ENCODE results near the gene LDB2.

The LDB2 gene

DNA sequence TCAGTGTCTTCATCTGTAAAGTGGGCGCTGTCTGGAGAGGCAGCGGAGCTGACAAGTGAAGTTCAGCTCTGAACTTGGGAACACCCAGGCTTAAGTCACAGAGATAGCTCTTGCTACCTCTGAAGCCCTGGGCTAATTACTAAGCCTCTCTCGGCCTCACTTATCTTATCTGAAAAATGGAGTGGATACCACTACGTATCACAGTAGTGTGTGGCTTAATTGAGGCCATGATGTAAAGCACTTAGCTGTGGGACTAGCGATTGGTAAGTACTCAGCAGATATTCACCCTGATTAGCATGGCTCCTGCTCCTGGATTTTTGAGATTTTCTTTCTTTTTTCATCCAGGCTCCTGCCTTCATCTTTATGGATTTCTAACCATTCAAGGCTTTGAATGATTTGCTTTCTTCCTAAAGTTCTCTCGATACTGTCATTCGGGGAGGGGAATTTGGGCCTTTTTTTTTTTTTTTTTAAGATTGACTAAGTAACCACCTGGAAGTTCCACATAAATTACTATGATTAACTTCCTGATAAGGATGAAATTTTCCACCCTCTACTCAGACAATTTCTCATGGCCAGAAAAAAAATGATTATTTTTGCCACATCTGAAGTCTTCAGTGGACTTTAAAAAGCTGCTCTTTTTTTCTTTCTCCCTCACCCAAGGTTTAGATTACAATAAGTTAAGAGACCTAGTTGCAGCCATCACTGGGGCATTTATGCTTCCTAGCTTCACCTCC, 17.1 kb downstream of the LDB2 start:
- TF ChIP-seq ZBTB7A (IDR thresholded peaks at IDR 0.05; ENCODE audit: low read depth) = no peak
- TF ChIP-seq, protein P1, sequence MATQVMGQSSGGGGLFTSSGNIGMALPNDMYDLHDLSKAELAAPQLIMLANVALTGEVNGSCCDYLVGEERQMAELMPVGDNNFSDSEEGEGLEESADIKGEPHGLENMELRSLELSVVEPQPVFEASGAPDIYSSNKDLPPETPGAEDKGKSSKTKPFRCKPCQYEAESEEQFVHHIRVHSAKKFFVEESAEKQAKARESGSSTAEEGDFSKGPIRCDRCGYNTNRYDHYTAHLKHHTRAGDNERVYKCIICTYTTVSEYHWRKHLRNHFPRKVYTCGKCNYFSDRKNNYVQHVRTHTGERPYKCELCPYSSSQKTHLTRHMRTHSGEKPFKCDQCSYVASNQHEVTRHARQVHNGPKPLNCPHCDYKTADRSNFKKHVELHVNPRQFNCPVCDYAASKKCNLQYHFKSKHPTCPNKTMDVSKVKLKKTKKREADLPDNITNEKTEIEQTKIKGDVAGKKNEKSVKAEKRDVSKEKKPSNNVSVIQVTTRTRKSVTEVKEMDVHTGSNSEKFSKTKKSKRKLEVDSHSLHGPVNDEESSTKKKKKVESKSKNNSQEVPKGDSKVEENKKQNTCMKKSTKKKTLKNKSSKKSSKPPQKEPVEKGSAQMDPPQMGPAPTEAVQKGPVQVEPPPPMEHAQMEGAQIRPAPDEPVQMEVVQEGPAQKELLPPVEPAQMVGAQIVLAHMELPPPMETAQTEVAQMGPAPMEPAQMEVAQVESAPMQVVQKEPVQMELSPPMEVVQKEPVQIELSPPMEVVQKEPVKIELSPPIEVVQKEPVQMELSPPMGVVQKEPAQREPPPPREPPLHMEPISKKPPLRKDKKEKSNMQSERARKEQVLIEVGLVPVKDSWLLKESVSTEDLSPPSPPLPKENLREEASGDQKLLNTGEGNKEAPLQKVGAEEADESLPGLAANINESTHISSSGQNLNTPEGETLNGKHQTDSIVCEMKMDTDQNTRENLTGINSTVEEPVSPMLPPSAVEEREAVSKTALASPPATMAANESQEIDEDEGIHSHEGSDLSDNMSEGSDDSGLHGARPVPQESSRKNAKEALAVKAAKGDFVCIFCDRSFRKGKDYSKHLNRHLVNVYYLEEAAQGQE (IDR thresholded peaks at IDR 0.05; ENCODE audit: low read depth) = no peak
- TF ChIP-seq TAF1 (IDR thresholded peaks at IDR 0.05; ENCODE audit: low read depth) = no peak
- no peak for TF ChIP-seq NFIC (IDR thresholded peaks at IDR 0.05)
- no peak for TF ChIP-seq FOXM1 (IDR thresholded peaks at IDR 0.05; ENCODE audit: borderline replicate concordance, low read depth)
- TF ChIP-seq, protein P2, sequence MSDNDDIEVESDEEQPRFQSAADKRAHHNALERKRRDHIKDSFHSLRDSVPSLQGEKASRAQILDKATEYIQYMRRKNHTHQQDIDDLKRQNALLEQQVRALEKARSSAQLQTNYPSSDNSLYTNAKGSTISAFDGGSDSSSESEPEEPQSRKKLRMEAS (IDR thresholded peaks at IDR 0.05) = no peak

DNA sequence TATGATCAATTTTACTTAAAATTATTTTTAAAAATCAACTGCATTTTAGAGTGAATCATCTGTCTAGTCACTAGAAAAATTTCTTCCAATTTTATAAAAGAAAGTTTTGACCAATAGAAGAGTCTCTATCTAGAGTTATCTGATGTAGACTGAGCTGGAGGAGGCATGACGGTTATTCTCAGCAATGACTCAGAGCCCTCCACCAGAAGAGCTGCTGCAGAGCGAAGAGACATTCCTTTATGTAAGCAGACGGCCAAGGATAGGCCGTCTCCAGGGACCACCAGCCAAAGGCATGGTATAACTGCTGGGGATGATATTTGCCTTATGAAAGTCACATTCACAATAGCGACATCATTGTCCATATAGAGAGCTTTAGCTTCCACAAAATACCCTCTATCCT, 23.0 kb downstream of the LDB2 start:
- TF ChIP-seq EGR1 (IDR thresholded peaks at IDR 0.05) (no peak), CEBPB (IDR thresholded peaks at IDR 0.05) (no peak), TCF12 (IDR thresholded peaks at IDR 0.05; ENCODE audit: low read depth) (no peak), EP300 (IDR thresholded peaks at IDR 0.05; ENCODE audit: borderline replicate concordance) (no peak), NFIC (IDR thresholded peaks at IDR 0.05) (no peak), TEAD4 (IDR thresholded peaks at IDR 0.05) (no peak), TAF1 (IDR thresholded peaks at IDR 0.05; ENCODE audit: low read depth) (no peak), RAD21 (IDR thresholded peaks at IDR 0.05; ENCODE audit: low read depth) (no peak), ZBTB7A (IDR thresholded peaks at IDR 0.05; ENCODE audit: low read depth) (no peak), FOXM1 (IDR thresholded peaks at IDR 0.05; ENCODE audit: borderline replicate concordance, low read depth) (no peak)
- TF ChIP-seq, protein P2 (IDR thresholded peaks at IDR 0.05) = no peak
- TF ChIP-seq, protein P3, sequence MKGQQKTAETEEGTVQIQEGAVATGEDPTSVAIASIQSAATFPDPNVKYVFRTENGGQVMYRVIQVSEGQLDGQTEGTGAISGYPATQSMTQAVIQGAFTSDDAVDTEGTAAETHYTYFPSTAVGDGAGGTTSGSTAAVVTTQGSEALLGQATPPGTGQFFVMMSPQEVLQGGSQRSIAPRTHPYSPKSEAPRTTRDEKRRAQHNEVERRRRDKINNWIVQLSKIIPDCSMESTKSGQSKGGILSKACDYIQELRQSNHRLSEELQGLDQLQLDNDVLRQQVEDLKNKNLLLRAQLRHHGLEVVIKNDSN (IDR thresholded peaks at IDR 0.05) = no peak

DNA sequence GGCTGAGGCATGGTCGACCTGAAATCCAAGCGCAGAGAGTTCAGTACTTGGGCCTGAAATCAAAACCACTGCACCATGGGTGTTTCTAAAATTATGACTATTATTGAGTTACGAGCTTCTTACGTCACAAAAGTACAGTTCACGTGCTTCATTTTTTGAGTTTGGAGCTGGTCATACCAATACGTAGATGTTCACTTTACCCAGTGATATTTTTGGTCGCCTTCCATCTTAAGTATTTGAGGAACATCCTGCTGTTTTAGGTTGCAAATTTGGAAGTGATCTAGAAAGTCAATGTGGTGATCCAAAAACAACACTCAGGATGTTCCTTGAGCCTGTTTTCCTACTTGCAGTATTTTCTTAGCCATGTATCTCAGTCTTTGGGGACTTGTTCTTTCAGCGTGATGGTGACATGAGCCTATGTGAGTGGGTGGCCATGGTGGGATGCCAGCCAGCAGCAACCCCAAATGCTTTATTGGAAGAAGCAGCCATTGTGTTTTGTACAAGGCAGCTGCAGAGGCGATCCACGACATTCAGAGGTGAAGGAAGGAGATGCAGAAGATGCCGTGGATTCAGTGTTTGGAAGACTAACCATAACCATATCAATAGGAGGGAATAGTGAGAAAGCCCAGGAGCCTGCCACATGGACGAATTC, 28.7 kb downstream of the LDB2 start:
- TF ChIP-seq CEBPB (IDR thresholded peaks at IDR 0.05) (no peak), EGR1 (IDR thresholded peaks at IDR 0.05) (no peak), TCF12 (IDR thresholded peaks at IDR 0.05; ENCODE audit: low read depth) (no peak), CREB1 (IDR thresholded peaks at IDR 0.05; ENCODE audit: low read depth) (no peak), EP300 (IDR thresholded peaks at IDR 0.05; ENCODE audit: borderline replicate concordance) (no peak), TAF1 (IDR thresholded peaks at IDR 0.05; ENCODE audit: low read depth) (no peak), TEAD4 (IDR thresholded peaks at IDR 0.05) (no peak), FOXM1 (IDR thresholded peaks at IDR 0.05; ENCODE audit: borderline replicate concordance, low read depth) (no peak), YY1 (IDR thresholded peaks at IDR 0.05; ENCODE audit: low read depth) (no peak), RAD21 (IDR thresholded peaks at IDR 0.05; ENCODE audit: low read depth) (no peak), NFIC (IDR thresholded peaks at IDR 0.05) (no peak), ZBTB7A (IDR thresholded peaks at IDR 0.05; ENCODE audit: low read depth) (no peak)
- TF ChIP-seq, protein P1 (IDR thresholded peaks at IDR 0.05; ENCODE audit: low read depth) = no peak
- TF ChIP-seq, protein P3 (IDR thresholded peaks at IDR 0.05) = no peak
- TF ChIP-seq, protein P2 (IDR thresholded peaks at IDR 0.05) = no peak

DNA sequence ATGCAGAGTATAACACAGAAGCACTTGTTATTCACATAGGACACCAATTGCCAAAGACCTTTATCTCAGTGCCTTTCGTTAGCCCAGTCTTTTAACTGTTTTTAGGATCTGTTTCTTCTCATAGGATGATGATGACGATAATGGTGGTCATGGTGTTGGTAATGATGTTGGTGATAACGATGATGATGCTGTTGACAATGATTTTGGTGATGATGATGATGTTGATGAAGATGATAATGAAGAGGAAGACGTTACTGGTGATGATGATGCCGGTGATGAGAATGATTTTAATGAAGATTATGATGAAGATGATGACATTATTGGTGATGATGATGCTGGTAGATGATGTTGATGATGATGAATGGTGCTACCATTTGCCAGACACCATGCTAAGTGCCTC, 29.8 kb downstream of the LDB2 start:
- TF ChIP-seq RAD21 (IDR thresholded peaks at IDR 0.05; ENCODE audit: low read depth) (no peak), CEBPB (IDR thresholded peaks at IDR 0.05) (no peak), FOXM1 (IDR thresholded peaks at IDR 0.05; ENCODE audit: borderline replicate concordance, low read depth) (no peak), CREB1 (IDR thresholded peaks at IDR 0.05; ENCODE audit: low read depth) (no peak)
- TF ChIP-seq, protein P2 (IDR thresholded peaks at IDR 0.05) = no peak
- TF ChIP-seq, protein P3 (IDR thresholded peaks at IDR 0.05) = no peak

DNA sequence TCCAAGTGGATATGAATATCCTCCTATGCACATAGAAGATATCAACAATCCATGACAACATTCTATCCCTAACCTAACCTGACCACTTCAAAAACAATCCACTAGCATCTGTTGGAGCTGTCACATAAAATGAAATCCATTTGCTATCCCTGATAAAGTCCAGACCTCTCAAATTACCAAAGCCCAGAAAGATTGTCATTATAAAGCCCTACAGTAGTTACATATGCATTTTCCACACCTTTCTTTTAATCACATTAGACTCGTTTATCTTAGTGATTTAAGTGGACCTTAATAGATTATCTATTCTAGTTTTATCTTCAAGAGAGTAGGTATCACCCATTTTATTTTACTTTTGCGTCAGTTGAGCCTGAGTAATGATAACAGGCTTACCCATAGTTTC, 30.6 kb downstream of the LDB2 start:
- TF ChIP-seq TCF12 (IDR thresholded peaks at IDR 0.05; ENCODE audit: low read depth) (no peak), CREB1 (IDR thresholded peaks at IDR 0.05; ENCODE audit: low read depth) (no peak), TAF1 (IDR thresholded peaks at IDR 0.05; ENCODE audit: low read depth) (no peak)
- TF ChIP-seq, protein P3 (IDR thresholded peaks at IDR 0.05) = no peak
